Lower lobe of right lung (tissue), 2 donors: ENCODE data around the gene CRYGN. TPM values are rescaled to one million over a fixed set of nuclear protein-coding genes. Genes with fewer than 3 reads are reported as not detected.

Experiments
- ATAC-seq, 2 donors: fragments of 200-7000 bp; cut with Tn5 transposase; one replicate each; pipeline ENCODE4 v1.9.1; 2020 to 2022; ENCODE audit warnings: mild to moderate bottlenecking in 2 of 2, moderate library complexity in 2 of 2
- DNase-seq: peaks from one replicate; pipeline ENCODE4 v3.0.0-alpha.2; 2020
- H3K27ac ChIP-seq: fragments of 200-600 bp; one replicate; pipeline ENCODE4 v1.8.0; 2022
- H3K27me3 ChIP-seq: fragments of 200-600 bp; one replicate; pipeline ENCODE4 v1.8.0; 2022; ENCODE audit warnings: low read depth
- H3K36me3 ChIP-seq: fragments of 200-600 bp; one replicate; pipeline ENCODE4 v1.8.0; 2022; ENCODE audit warnings: mild to moderate bottlenecking
- H3K4me1 ChIP-seq: fragments of 200-600 bp; one replicate; pipeline ENCODE4 v1.8.0; 2022
- H3K4me3 ChIP-seq: fragments of 200-600 bp; one replicate; pipeline ENCODE4 v1.8.0; 2022; ENCODE audit warnings: mild to moderate bottlenecking
- H3K9me3 ChIP-seq: fragments of 200-600 bp; one replicate; pipeline ENCODE4 v1.8.0; 2022
- CTCF ChIP-seq: fragments of 200-600 bp; IDR thresholded peaks from one replicate; pipeline ENCODE4 v1.8.0; 2022; ENCODE audit warnings: antibody characterized with exemption, mild to moderate bottlenecking
- intact Hi-C: fragments of 100-400 bp; cut with DNase I; formaldehyde crosslinking; loops from one replicate; pipeline ENCODE4 v1.11.0; 2022
- total RNA-seq: library from RNA; stranded (reverse); fragmentation: NEBNext Ultra II Directional; extraction: Animal tissue kit (Norgen Biotek cat#: 25700); gene quantifications from one replicate; pipeline ENCODE4 v1.2.1, GENCODE V29; 2021
- donor health status: DM: no; HTN: yes; CAD: no; lungs with severe emphysema.

Gene CRYGN
- total RNA-seq, 1 donor from 2014 or later: not detected

GRCh38 chr7:151484971-151485707 is 45.2 kb upstream of the CRYGN start:
- Histone ChIP-seq H3K4me3 (no peak overlapping the region), H3K4me1 (peaks cover 8% of the 10 kb centered on the region), H3K27ac (no peak overlapping the region), H3K36me3 (peaks cover 85% of the 10 kb centered on the region), H3K27me3 (no peaks in the 10 kb centered on the region), H3K9me3 (no peaks in the 10 kb centered on the region)
- DNase-seq: no peak
- intact Hi-C loops: no loop called here
- TF ChIP-seq CTCF: no peak
- ATAC-seq: peak; percentile 48 to 49

DNA sequence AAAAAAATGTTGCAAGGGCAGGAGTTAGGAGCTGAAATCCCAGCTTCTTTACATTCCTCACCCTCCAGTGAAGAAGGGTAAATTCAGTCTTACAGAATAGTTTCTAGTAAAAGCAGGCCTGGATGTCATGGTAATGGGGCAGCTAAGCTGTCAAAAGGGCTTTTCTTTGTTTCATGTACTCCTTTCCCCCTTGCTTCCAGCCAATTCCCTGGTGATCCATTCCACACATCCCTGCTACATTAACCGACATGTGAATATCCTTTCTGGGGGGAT is 43.7 kb upstream of the CRYGN start:
- no peak for TF ChIP-seq CTCF
- Histone ChIP-seq H3K9me3 (no peaks in the 10 kb centered on the region), H3K4me1 (peaks cover 8% of the 10 kb centered on the region), H3K36me3 (peaks cover 75% of the 10 kb centered on the region), H3K4me3 (no peak overlapping the region), H3K27me3 (no peaks in the 10 kb centered on the region), H3K27ac (no peak overlapping the region)
- ATAC-seq (no peak), DNase-seq (no peak)
- intact Hi-C loops: no loop called here

DNA sequence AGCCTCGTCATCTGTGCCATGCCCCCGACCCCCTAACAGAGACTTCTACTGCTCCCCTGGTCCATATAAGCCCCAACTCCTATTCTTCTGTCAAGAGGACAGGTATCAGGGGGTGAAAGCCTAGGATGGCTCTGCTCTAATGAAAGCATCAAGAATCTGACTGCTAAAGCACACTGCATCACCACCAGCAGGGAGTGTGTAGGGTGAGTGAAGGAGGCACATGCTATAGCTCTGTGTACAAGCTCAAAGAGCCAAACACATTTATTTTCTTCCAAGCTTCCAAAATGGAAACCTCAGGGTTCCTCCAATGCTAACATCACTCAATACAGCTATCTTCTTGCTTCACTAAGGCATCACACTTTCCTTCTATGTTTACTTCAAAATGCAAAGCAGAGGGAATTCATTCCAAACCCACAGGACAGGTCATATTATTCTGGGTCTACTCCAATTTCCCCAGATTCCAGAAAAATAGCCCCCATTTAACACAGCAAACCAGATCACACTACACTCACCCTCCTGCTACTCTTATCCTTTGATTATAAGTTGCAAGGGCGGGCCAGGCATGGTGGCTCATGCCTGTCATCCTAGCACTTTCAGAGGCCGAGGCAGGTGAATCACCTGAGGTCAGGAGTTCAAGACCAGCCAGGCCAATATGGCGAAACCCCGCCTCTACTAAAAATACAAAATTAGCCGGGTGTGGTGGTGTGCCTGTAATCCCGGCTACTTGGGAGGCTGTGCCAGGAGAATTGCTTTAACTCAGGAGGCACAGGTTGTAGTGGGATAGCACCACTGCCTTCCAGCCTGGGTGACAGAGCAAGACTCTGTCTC is 43.2 kb upstream of the CRYGN start:
- H3K9me3 ChIP-seq: no peaks in the 10 kb centered on the region
- intact Hi-C loops: no loop called here
- DNase-seq (no peak), ATAC-seq (no peak)
- peaks cover 8% of the 10 kb centered on the region for H3K4me1 ChIP-seq
- TF ChIP-seq CTCF: no peak
- no peak overlapping the region for H3K27ac ChIP-seq
- H3K4me3 ChIP-seq: no peak overlapping the region
- H3K27me3 ChIP-seq: no peaks in the 10 kb centered on the region
- H3K36me3 ChIP-seq: peaks cover 70% of the 10 kb centered on the region

GRCh38 chr7:151481650-151482505 is 41.9 kb upstream of the CRYGN start:
- intact Hi-C loops: no loop called here
- Histone ChIP-seq H3K4me3 (no peak overlapping the region), H3K9me3 (no peaks in the 10 kb centered on the region), H3K36me3 (peaks cover 66% of the 10 kb centered on the region), H3K27ac (no peak overlapping the region), H3K27me3 (no peaks in the 10 kb centered on the region), H3K4me1 (peaks cover 8% of the 10 kb centered on the region)
- ATAC-seq (peak in 1 of 2 donors; percentile 18), DNase-seq (no peak)
- TF ChIP-seq CTCF: no peak

GRCh38 chr7:151477867-151478266 is 37.9 kb upstream of the CRYGN start:
- TF ChIP-seq CTCF: no peak
- H3K27ac ChIP-seq: no peak overlapping the region
- intact Hi-C loops: no loop called here

More at GRCh38 chr7:151477867-151478266, 37.9 kb upstream of the CRYGN start:
- ATAC-seq (no peak), DNase-seq (no peak)
- H3K36me3 ChIP-seq: peaks cover 46% of the 10 kb centered on the region
- H3K9me3 ChIP-seq: no peaks in the 10 kb centered on the region
- no peaks in the 10 kb centered on the region for H3K27me3 ChIP-seq
- no peak overlapping the region for H3K4me3 ChIP-seq
- no peaks in the 10 kb centered on the region for H3K4me1 ChIP-seq
